A673 (cell line): ENCODE results near the gene PLEKHF1. TPM values are rescaled to one million over a fixed set of nuclear protein-coding genes. Genes with fewer than 3 reads are reported as not detected.

ENCODE experiments used
- BruUV-seq: library from RNA; stranded (reverse); fragments of 400-500 nt; replicated peaks from 2 replicates; lab custom pipeline; 2021; lab: Mats Ljungman, UMichigan
- CTCF ChIA-PET: fragments of 300-600 bp; sonication (Branson Sonifier 250); formaldehyde crosslinking; loops from one replicate; lab custom pipeline; 2022; ENCODE audit warnings: antibody characterized with exemption; lab: Charles Lee
- POLR2A ChIA-PET: fragments of 300-600 bp; sonication (Branson Sonifier 250); formaldehyde crosslinking; loops from one replicate; lab custom pipeline; 2022; ENCODE audit warnings: antibody characterized with exemption; ENCODE audit not compliant: low non-redundant PET; lab: Charles Lee
- DNase-seq: peaks from one replicate; pipeline ENCODE4 v3.0.0-alpha.2; 2015; ENCODE audit warnings: low spot score
- H3K27ac ChIP-seq: fragments of 200-600 bp; sonication (generic); 2 replicates; pipeline ENCODE4 v1.5.1; 2016; ENCODE audit warnings: mixed run types, low read depth, mild to moderate bottlenecking, mixed read lengths, antibody characterized with exemption, low read length; ENCODE audit not compliant: poor library complexity, severe bottlenecking
- H3K27me3 ChIP-seq: fragments of 200-600 bp; sonication (generic); replicated peaks from 2 replicates; pipeline ENCODE4 v1.6.1; 2017; ENCODE audit warnings: mixed run types, low read depth, mild to moderate bottlenecking, mixed read lengths, antibody characterized with exemption, low read length; ENCODE audit not compliant: insufficient read depth, poor library complexity
- H3K36me3 ChIP-seq: fragments of 200-600 bp; sonication (generic); 2 replicates; pipeline ENCODE4 v1.6.1; 2016; ENCODE audit warnings: mixed run types, mild to moderate bottlenecking, mixed read lengths, antibody characterized with exemption, low read length; ENCODE audit not compliant: insufficient read depth, poor library complexity, severe bottlenecking
- H3K4me1 ChIP-seq: fragments of 200-600 bp; sonication (generic); 2 replicates; pipeline ENCODE4 v1.6.1; 2017; ENCODE audit warnings: mixed run types, mild to moderate bottlenecking, mixed read lengths, antibody characterized with exemption, low read length; ENCODE audit not compliant: insufficient read depth, poor library complexity, severe bottlenecking
- H3K4me3 ChIP-seq: fragments of 200-600 bp; sonication (generic); 2 replicates; pipeline ENCODE4 v1.5.1; 2016; ENCODE audit warnings: low read depth, mixed run types, mild to moderate bottlenecking, mixed read lengths, low read length; ENCODE audit not compliant: poor library complexity, severe bottlenecking
- H3K9me3 ChIP-seq: fragments of 200-600 bp; sonication (generic); 2 replicates; pipeline ENCODE4 v1.6.1; 2016; ENCODE audit warnings: mixed run types, low read depth, mild to moderate bottlenecking, mixed read lengths, antibody characterized with exemption, low read length; ENCODE audit not compliant: poor library complexity, severe bottlenecking
- EZH2 ChIP-seq: fragments of 200-600 bp; sonication (generic); IDR thresholded peaks from 2 replicates; pipeline ENCODE4 v1.6.1; 2017; ENCODE audit warnings: borderline replicate concordance, low read depth, mild to moderate bottlenecking, mixed read lengths, antibody characterized with exemption, low read length; ENCODE audit not compliant: poor library complexity, severe bottlenecking
- intact Hi-C: fragments of 100-400 bp; cut with micrococcal nuclease; formaldehyde crosslinking; loops from one replicate; pipeline ENCODE4 v1.10.0; 2022; ENCODE audit not compliant: unreplicated experiment
- total RNA-seq: library from RNA; stranded (reverse); gene quantifications from 2 replicates; pipeline ENCODE4 v1.2.3, GENCODE V29; 2021
- TF ChIP-seq, protein P1 (sequence below): fragments of 300-800, 200-600 bp; sonication (generic); conservative IDR thresholded peaks from 2 replicates; pipeline ENCODE4 v1.5.1; 2017; ENCODE audit warnings: low read depth, mild to moderate bottlenecking, antibody characterized with exemption, low read length, moderate library complexity, mixed read lengths

The PLEKHF1 gene
- total RNA-seq, 1 experiment from 2014 or later = not detected

DNA sequence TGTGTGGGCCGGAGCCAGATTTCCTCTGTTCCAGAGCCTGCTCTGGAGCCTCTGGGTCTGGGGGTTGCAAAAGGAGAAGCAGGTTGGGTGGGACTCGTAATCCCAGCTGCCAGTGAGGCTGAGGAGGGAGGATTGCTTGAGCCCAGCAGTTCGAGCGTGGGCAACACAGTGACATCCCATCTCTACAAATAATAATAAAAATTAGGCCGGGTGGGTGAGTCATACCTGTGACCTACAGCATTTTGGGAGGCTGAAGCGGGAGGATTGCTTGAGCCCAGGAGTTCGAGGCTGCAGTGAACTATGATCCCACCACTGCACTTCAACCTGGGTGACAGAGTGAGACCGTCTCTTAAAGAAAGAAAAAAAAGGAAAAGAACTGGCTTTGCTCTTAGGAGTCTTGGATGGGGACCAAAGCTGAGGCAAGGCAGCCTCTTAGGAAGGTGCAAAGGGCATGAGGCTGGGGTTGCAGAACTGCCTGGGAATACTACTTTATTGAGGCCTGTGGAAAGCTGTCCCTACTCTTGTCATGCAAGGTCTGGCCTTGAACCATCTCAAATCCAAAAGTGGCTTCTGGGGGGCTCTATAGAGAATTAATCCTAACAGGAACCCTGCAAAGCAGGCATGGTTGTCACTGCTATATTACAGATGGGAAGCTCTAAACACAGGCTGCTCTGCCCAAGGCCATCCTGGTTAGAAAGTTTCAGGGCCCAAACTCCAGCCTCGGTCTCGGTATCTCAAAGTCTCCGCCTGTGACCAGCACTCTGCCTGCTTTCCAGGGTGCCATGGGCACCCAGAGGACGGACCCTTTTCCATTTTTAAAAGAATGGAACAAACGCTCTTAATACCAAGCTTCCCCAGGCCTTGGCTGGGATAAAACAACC is 50.7 kb downstream of the PLEKHF1 start:
- DNase-seq = no peak
- H3K36me3 ChIP-seq = no peaks in the 10 kb centered on the region
- no peaks in the 10 kb centered on the region for H3K27me3 ChIP-seq
- CTCF ChIA-PET = interaction anchor here (0.7 to 1.8 kb wide), 6 partner anchors 10 to 109 kb away, joined by 3 to 12 read pairs (median 6); partner anchors contain the start of gene POP4
- peaks cover 8% of the 10 kb centered on the region for H3K4me1 ChIP-seq
- no peaks in the 10 kb centered on the region for H3K9me3 ChIP-seq
- POLR2A ChIA-PET = no interaction called here
- TF ChIP-seq, protein P1, sequence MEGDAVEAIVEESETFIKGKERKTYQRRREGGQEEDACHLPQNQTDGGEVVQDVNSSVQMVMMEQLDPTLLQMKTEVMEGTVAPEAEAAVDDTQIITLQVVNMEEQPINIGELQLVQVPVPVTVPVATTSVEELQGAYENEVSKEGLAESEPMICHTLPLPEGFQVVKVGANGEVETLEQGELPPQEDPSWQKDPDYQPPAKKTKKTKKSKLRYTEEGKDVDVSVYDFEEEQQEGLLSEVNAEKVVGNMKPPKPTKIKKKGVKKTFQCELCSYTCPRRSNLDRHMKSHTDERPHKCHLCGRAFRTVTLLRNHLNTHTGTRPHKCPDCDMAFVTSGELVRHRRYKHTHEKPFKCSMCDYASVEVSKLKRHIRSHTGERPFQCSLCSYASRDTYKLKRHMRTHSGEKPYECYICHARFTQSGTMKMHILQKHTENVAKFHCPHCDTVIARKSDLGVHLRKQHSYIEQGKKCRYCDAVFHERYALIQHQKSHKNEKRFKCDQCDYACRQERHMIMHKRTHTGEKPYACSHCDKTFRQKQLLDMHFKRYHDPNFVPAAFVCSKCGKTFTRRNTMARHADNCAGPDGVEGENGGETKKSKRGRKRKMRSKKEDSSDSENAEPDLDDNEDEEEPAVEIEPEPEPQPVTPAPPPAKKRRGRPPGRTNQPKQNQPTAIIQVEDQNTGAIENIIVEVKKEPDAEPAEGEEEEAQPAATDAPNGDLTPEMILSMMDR = no peak
- TF ChIP-seq EZH2 = no peak
- TSS peak; percentile 75 for BruUV-seq
- H3K27ac ChIP-seq = peak overlapping the region; percentile 94
- intact Hi-C loops = loop anchor here (1.0 kb wide), 1 partner anchor 106 kb away; no protein-coding TSS in a partner anchor
- H3K4me3 ChIP-seq = peak overlapping the region; percentile 87

DNA sequence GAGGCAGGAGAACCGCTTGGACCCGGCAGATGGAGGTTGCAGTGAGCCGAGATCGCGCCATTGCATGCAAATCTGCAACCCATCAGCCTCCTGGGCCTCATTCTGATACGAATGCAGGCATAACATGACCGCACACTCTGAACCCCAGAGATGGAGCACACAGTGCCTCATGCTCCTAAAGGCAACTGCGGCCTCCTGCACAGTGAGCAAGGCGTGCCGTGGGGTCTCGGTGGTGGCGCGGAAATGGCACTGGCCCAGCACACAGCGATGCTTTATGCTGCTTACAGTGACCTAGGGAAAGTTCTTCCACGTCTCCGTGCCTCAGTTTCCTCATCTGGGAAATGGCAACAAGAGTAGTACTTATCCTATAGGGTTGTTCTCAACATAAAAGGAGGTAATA is 51.8 kb downstream of the PLEKHF1 start:
- H3K36me3 ChIP-seq = no peaks in the 10 kb centered on the region
- ChIA-PET CTCF (interaction anchor here (0.6 to 1.8 kb wide), 6 partner anchors 8 to 111 kb away, joined by 3 to 12 read pairs (median 6); partner anchors contain the start of gene POP4), POLR2A (interaction anchor here (0.5 kb wide), 1 partner anchor 110 kb away, joined by 3 read pairs; no protein-coding TSS in a partner anchor)
- BruUV-seq = no TSS peak
- TF ChIP-seq, protein P1 = no peak
- TF ChIP-seq EZH2 = no peak
- no peaks in the 10 kb centered on the region for H3K9me3 ChIP-seq
- H3K4me1 ChIP-seq = peaks cover 8% of the 10 kb centered on the region
- intact Hi-C loops = no loop called here
- no peak for DNase-seq
- H3K4me3 ChIP-seq = no peak overlapping the region
- H3K27ac ChIP-seq = no peak overlapping the region
- H3K27me3 ChIP-seq = no peaks in the 10 kb centered on the region

DNA sequence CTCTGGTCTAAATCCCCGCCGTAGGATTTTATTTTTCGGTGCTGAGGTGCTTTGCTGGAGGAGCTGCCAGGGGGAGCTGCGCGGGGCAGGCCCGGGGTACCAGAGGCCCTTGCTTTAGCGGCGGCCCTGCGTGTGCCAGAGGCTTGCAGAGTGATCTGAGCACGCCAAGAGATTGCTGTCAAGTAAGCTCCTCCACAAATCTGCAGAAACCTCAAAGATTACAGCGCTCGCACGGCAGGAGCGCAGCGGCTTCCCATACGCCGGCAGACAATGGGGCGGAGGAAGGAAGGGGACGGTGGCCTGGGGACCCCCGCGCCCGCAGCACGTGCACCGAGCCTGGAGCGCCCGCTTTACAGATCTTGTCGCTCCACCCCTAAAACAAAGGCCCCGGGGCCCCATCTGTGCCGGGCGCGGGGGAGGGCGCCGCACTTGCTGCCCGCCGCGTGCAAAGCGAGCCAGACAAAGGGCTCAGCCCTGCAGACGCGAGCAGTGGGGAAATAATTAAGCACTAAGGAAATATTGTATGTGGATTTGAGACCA is 58.9 kb downstream of the PLEKHF1 start:
- ChIA-PET POLR2A (no interaction called here), CTCF (interaction anchor here (2.6 kb wide), 1 partner anchor 8 kb away, joined by 12 read pairs; no protein-coding TSS in a partner anchor)
- no TSS peak for BruUV-seq
- no peaks in the 10 kb centered on the region for H3K9me3 ChIP-seq
- DNase-seq = peak; percentile 45
- H3K4me3 ChIP-seq = peak overlapping the region; percentile 32
- no peak overlapping the region for H3K27ac ChIP-seq
- no peak for TF ChIP-seq EZH2
- TF ChIP-seq, protein P1 = 0 out of 2 replicates have a peak, but pooled peaks have one; percentile 11
- no peaks in the 10 kb centered on the region for H3K36me3 ChIP-seq
- peaks cover 8% of the 10 kb centered on the region for H3K4me1 ChIP-seq
- intact Hi-C loops = no loop called here
- no peaks in the 10 kb centered on the region for H3K27me3 ChIP-seq
